Calu3 (cell line): ENCODE measurements around the gene P2RY2. TPM values are rescaled to one million over a fixed set of nuclear protein-coding genes. Genes with fewer than 3 reads are reported as not detected.

Source experiments
- BruUV-seq: library from RNA; stranded (reverse); fragments of 400-500 nt; replicated peaks from 2 replicates; lab custom pipeline; 2021; lab: Mats Ljungman, UMichigan
- CTCF ChIA-PET: fragments of 300-600 bp; sonication (Branson Sonifier 250); formaldehyde crosslinking; loops from one replicate; lab custom pipeline; 2022; ENCODE audit warnings: antibody characterized with exemption; lab: Charles Lee
- DNase-seq: peaks from one replicate; pipeline ENCODE4 v3.0.0; 2022
- H3K27ac Mint-ChIP-seq: one replicate; pipeline ENCODE4 v1.8.0; 2022; ENCODE audit warnings: mixed read lengths; ENCODE audit not compliant: unreplicated experiment
- H3K27me3 Mint-ChIP-seq: one replicate; pipeline ENCODE4 v1.8.0; 2022; ENCODE audit warnings: mixed read lengths; ENCODE audit not compliant: unreplicated experiment
- H3K36me3 Mint-ChIP-seq: one replicate; pipeline ENCODE4 v1.8.0; 2022; ENCODE audit warnings: mild to moderate bottlenecking, moderate library complexity, mixed read lengths; ENCODE audit not compliant: insufficient read depth, unreplicated experiment
- H3K4me1 Mint-ChIP-seq: one replicate; pipeline ENCODE4 v1.8.0; 2022; ENCODE audit warnings: mild to moderate bottlenecking, low read depth, mixed read lengths; ENCODE audit not compliant: unreplicated experiment
- H3K4me3 Mint-ChIP-seq: one replicate; pipeline ENCODE4 v1.8.0; 2022; ENCODE audit warnings: mild to moderate bottlenecking, low read depth, moderate library complexity, mixed read lengths; ENCODE audit not compliant: unreplicated experiment
- H3K9me3 Mint-ChIP-seq: one replicate; pipeline ENCODE4 v1.8.0; 2022; ENCODE audit warnings: low read depth, mixed read lengths; ENCODE audit not compliant: unreplicated experiment
- CTCF ChIP-seq: fragments of 200-600 bp; IDR thresholded peaks from one replicate; pipeline ENCODE4 v1.8.0; 2022; ENCODE audit warnings: antibody characterized with exemption; ENCODE audit not compliant: unreplicated experiment
- intact Hi-C: fragments of 100-400 bp; cut with micrococcal nuclease; formaldehyde crosslinking; loops from one replicate; pipeline ENCODE4 v1.10.0; 2022; ENCODE audit not compliant: unreplicated experiment
- total RNA-seq: library from RNA; stranded (reverse); gene quantifications from 2 replicates; pipeline ENCODE4 v1.2.3, GENCODE V29; 2022

The P2RY2 gene
- total RNA-seq, 1 experiment from 2014 or later, result 1.6 TPM

GRCh38 chr11:73258104-73259035 is 40.3 kb downstream of the P2RY2 start:
- peaks cover 16% of the 10 kb centered on the region for H3K27me3 Mint-ChIP-seq
- CTCF ChIA-PET, result no interaction called here
- intact Hi-C loops, result no loop called here
- TF ChIP-seq CTCF, result no peak
- no peaks in the 10 kb centered on the region for H3K9me3 Mint-ChIP-seq
- no peaks in the 10 kb centered on the region for H3K36me3 Mint-ChIP-seq
- H3K4me1 Mint-ChIP-seq, result peaks cover 11% of the 10 kb centered on the region
- H3K27ac Mint-ChIP-seq, result no peak overlapping the region
- no peak overlapping the region for H3K4me3 Mint-ChIP-seq
- no TSS peak for BruUV-seq
- DNase-seq, result no peak

DNA sequence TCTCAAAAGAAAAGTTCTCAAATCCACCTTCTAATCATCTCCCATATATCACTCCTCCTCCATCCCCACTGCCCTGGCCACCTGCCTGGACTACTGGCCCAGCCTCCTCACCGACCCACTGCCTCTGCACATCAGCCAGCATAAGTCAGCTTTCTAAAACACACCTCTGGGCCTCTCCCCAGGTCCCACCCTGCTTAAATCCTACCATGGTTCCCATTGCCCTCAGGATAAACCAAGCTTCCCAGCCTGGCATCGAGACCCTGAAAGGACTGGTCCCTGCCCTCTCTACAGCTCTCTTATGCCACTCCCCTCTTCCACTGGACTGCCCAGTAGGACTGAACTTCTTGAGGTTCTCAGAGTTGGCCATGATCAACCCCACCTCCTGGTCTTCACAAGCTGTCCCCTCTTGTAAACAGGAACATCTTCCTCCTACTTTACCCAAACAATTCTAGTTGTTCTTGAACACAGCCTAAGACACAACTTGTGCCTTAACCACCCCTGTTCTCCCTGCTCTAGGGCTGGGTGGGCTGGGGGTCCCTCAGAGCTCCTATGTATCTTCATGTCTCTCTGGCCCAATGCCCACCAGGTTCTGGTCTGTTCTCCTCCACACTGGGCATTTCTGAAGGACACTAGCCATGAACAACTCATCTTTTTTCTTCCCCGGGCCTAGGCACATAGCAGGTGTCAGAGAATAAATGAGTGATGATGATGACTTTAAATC is 41.5 kb downstream of the P2RY2 start:
- Mint-ChIP-seq H3K9me3 (no peaks in the 10 kb centered on the region), H3K27ac (no peak overlapping the region), H3K4me3 (no peak overlapping the region), H3K36me3 (no peaks in the 10 kb centered on the region), H3K27me3 (peaks cover 28% of the 10 kb centered on the region), H3K4me1 (peaks cover 14% of the 10 kb centered on the region)
- DNase-seq, result no peak
- BruUV-seq, result no TSS peak
- intact Hi-C loops, result no loop called here
- TF ChIP-seq CTCF, result no peak
- CTCF ChIA-PET, result no interaction called here

DNA sequence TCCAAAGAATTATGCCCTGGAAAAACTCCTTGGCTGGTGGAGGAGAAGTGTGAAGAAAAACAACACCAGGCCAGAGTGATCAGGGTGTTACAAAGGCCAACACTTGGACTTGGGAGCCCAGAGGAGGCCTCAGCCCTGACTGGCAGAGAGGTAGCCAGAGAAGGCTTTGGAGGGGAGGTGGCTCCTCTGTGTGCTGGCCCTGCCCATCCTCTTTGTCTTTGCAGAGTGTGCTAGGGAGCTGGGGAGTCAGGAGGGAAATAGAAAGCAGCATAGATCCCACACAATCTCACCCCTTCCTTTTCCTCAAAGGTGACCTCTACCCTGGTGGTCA is 42.0 kb downstream of the P2RY2 start:
- CTCF ChIA-PET, result no interaction called here
- Mint-ChIP-seq H3K27ac (no peak overlapping the region), H3K36me3 (no peaks in the 10 kb centered on the region), H3K4me1 (peaks cover 14% of the 10 kb centered on the region), H3K9me3 (no peaks in the 10 kb centered on the region), H3K27me3 (peaks cover 33% of the 10 kb centered on the region), H3K4me3 (no peak overlapping the region)
- intact Hi-C loops, result no loop called here
- no peak for TF ChIP-seq CTCF
- DNase-seq, result no peak
- BruUV-seq, result no TSS peak

GRCh38 chr11:73262851-73263495 is 44.9 kb downstream of the P2RY2 start:
- TF ChIP-seq CTCF, result no peak
- no peaks in the 10 kb centered on the region for H3K36me3 Mint-ChIP-seq
- CTCF ChIA-PET, result no interaction called here
- no peak overlapping the region for H3K27ac Mint-ChIP-seq
- no peaks in the 10 kb centered on the region for H3K9me3 Mint-ChIP-seq
- BruUV-seq, result no TSS peak
- H3K27me3 Mint-ChIP-seq, result peaks cover 62% of the 10 kb centered on the region
- DNase-seq, result no peak
- H3K4me3 Mint-ChIP-seq, result no peak overlapping the region
- intact Hi-C loops, result no loop called here
- peaks cover 14% of the 10 kb centered on the region for H3K4me1 Mint-ChIP-seq
